Ovary (tissue), 10 donors: ENCODE data around the gene CCDC83. TPM values are rescaled to one million over a fixed set of nuclear protein-coding genes. Genes with fewer than 3 reads are reported as not detected.

Experiments used
- DNase-seq, 5 donors: peaks; one replicate each; pipeline ENCODE4 v3.0.0-alpha.2; 2019 to 2020
- H3K27ac ChIP-seq, 2 donors: fragments of 200-600 bp; one replicate each; pipeline versions ENCODE4 v1.5.1 to v1.8.0; 2019 to 2022
- H3K27me3 ChIP-seq: fragments of 200-600 bp; one replicate; pipeline ENCODE4 v1.8.0; 2022
- H3K36me3 ChIP-seq: fragments of 200-600 bp; sonication (generic); one replicate; pipeline ENCODE4 v1.5.1; 2019
- H3K4me1 ChIP-seq: one replicate; pipeline ENCODE4 v1.8.1; 2013; ENCODE audit warnings: mild to moderate bottlenecking, moderate library complexity; ENCODE audit not compliant: insufficient read depth
- H3K4me3 ChIP-seq: fragments of 200-600 bp; sonication (generic); one replicate; pipeline ENCODE4 v1.5.1; 2017
- H3K9me3 ChIP-seq, 2 donors: fragments of 200-600 bp in 1 of 2; sonication (generic) in 1 of 2; one replicate each; pipeline versions ENCODE4 v1.5.1 to v1.8.1; 2013 to 2019; ENCODE audit warnings: mild to moderate bottlenecking in 1 of 2, moderate library complexity in 1 of 2
- EP300 ChIP-seq: sonication (generic); formaldehyde crosslinking; IDR thresholded peaks from one replicate; pipeline ENCODE4 v1.6.1; 2017; ENCODE audit warnings: antibody characterized with exemption
- POLR2A ChIP-seq: fragments of 450-650 bp; IDR thresholded peaks from one replicate; pipeline ENCODE4 v1.6.1; 2017; ENCODE audit warnings: antibody characterized with exemption, mild to moderate bottlenecking, moderate library complexity
- WGBS, 3 donors: extraction: QIAGEN DNeasy Blood & Tissue Kit in 1 of 3; methylation state at CpG; one replicate each; pipeline versions ENCODE4 v1.1.5 to v1.1.7; 2013 to 2017; 5-methylcytosine and 5-hydroxymethylcytosine counted together
- intact Hi-C, 4 donors: fragments of 100-400 bp; cut with DNase I; formaldehyde crosslinking; loops; one replicate each; pipeline versions ENCODE4 v1.11.0 to v1.15.1; 2022 to 2023
- long read RNA-seq, 3 donors: library from polyadenylated mRNA in 2 of 3; unstranded in 2 of 3; transcript quantifications; one replicate each; pipeline ENCODE4 v2.0.0 and lab custom pipeline, GENCODE V29; 2021 to 2026
- polyA plus RNA-seq, 2 donors: library from polyadenylated mRNA; stranded (reverse); fragments of 200-250 nt in 1 of 2; fragments of 350-450 nt in 1 of 2; fragmentation: Illumina TruSeq in 1 of 2; extraction: RNeasy Lipid Tissue Mini Kit (QIAGEN cat#74804) in 1 of 2; gene quantifications; one replicate each; pipeline ENCODE4 v1.2.3, GENCODE V29; 2013 to 2014
- total RNA-seq, 7 donors: library from RNA; depleted of rRNA in 2 of 7; stranded (reverse); fragments of >200 nt in 2 of 7; fragmentation: NEBNext Ultra II Directional in 3 of 7; extraction: Animal tissue kit (Norgen Biotek cat#: 25700) in 3 of 7; gene quantifications; one replicate each; pipeline versions ENCODE4 v1.1.0 to v1.2.4, GENCODE V29; 2016 to 2023
- TF ChIP-seq, protein P1 (sequence below), 3 donors: fragments of 450-650 bp in 2 of 3; fragments of 200-600 bp in 1 of 3; IDR thresholded peaks; one replicate each; pipeline versions ENCODE4 v1.5.1 to v1.8.0; 2016 to 2022; ENCODE audit warnings: antibody characterized with exemption in 3 of 3, mild to moderate bottlenecking in 1 of 3
- donor health status: DM: no; HTN: no; CAD: no; lungs with moderate emphysema.
- donor health status: DM: no; HTN: no; CAD: no.
- donor health status: Bipolar disorder and iron deficiency.
- donor health status: DM: yes; HTN: yes; CAD: no.
- donor health status: DM: no; HTN: no; CAD: no.
- donor health status: DM: yes; HTN: yes; CAD: no.

The CCDC83 gene
- not detected for total RNA-seq
- not detected for polyA plus RNA-seq
- long read RNA-seq, donor 1: 0 reads
- long read RNA-seq, donor 2: 0 reads
- long read RNA-seq, donor 3: 0 reads

DNA sequence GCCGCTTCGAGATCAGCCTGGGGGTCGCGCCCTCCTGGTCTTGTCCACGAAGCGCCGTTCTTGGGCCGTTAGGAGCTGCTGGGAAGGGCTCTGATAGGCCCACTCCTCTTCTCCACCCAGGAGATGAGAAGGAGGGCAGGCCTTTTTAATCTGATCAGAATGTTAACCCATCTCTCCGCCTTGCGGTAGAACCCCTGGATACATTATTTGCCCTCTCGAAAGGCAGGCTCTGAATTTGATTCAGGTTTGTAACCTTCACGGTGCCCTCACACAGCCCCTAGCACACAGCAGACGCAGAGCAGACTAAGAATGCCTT lies at the start of gene CCDC83:
Gene CCDC83 (plus strand): TSS at position 43 of the 316 bp plus-strand sequence. CDS start 9,741 bp downstream, outside the sequence.
- intact Hi-C loops: loop anchor here in 3 of 4 donors (10.0 kb wide), 3 partner anchors 340 to 360 kb away; no protein-coding TSS in a partner anchor
- Histone ChIP-seq H3K36me3 (no peaks in the 10 kb centered on the region), H3K9me3 (no peaks in the 10 kb centered on the region), H3K4me1 (no peaks in the 10 kb centered on the region), H3K4me3 (peak within 1 kb of the TSS; percentile 61), H3K27me3 (no peaks in the 10 kb centered on the region), H3K27ac (peak within 1 kb of the TSS; percentile 31 to 76)
- no peak for DNase-seq
- 31 to 32% (median 31%) methylated on average over 13 of the region's 13 CpGs for WGBS, 3 donors
- no peak for TF ChIP-seq EP300
- TF ChIP-seq, protein P1, sequence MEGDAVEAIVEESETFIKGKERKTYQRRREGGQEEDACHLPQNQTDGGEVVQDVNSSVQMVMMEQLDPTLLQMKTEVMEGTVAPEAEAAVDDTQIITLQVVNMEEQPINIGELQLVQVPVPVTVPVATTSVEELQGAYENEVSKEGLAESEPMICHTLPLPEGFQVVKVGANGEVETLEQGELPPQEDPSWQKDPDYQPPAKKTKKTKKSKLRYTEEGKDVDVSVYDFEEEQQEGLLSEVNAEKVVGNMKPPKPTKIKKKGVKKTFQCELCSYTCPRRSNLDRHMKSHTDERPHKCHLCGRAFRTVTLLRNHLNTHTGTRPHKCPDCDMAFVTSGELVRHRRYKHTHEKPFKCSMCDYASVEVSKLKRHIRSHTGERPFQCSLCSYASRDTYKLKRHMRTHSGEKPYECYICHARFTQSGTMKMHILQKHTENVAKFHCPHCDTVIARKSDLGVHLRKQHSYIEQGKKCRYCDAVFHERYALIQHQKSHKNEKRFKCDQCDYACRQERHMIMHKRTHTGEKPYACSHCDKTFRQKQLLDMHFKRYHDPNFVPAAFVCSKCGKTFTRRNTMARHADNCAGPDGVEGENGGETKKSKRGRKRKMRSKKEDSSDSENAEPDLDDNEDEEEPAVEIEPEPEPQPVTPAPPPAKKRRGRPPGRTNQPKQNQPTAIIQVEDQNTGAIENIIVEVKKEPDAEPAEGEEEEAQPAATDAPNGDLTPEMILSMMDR (IDR thresholded peaks at IDR 0.05): no peak
- TF ChIP-seq POLR2A: no peak

DNA sequence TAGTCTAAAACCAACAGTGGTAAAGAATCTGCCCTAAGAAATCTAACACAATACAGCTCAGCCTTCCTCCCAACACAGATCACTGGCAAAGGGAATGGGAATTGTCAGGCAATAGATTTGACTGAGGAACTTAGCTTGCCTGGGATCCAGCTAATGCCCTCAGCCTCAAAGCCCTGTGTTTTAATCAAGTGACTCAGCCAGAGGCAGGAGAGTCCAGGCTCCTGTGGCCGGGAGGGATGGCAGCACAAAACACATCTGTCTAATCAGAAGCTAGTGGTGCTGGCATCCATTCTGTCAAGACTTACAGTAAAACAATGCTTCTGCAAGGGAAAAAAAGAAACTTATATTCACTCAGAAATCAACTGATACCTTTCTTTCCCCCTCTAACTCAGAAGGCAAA lies 49.8 kb upstream of the CCDC83 start:
- TF ChIP-seq, protein P1 (IDR thresholded peaks at IDR 0.05): no peak
- Histone ChIP-seq H3K36me3 (no peaks in the 10 kb centered on the region), H3K27me3 (no peaks in the 10 kb centered on the region), H3K4me3 (no peak overlapping the region), H3K4me1 (peaks cover 1% of the 10 kb centered on the region), H3K9me3 (no peaks in the 10 kb centered on the region), H3K27ac (no peak overlapping the region)
- no peak for DNase-seq
- intact Hi-C loops: no loop called here
- 60 to 84% (median 61%) methylated on average over 1 of the region's 1 CpG for WGBS, 3 donors

DNA sequence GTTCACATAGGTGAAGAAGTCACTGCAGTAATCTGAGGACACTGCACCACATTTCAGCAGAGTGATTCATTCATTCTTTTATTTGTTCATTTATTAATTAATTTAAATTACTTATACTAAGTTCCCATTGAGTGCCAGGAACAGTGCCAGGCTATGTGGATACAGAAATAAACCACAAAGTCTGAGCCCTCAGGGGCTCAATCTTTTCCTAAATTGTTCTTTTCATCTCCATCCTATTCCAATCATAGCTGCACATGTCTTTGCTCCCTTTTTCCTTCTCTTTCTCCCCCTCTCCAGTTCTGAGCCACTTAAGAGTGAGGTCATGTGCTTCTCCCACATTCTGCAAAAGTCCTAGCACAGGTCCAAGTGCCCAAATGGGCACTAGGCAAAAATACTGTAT lies 49.2 kb upstream of the CCDC83 start:
- no peak overlapping the region for H3K4me3 ChIP-seq
- H3K4me1 ChIP-seq: peaks cover 1% of the 10 kb centered on the region
- TF ChIP-seq EP300 (no peak), POLR2A (no peak)
- TF ChIP-seq, protein P1 (IDR thresholded peaks at IDR 0.05): no peak
- intact Hi-C loops: no loop called here
- no peaks in the 10 kb centered on the region for H3K36me3 ChIP-seq
- no peaks in the 10 kb centered on the region for H3K27me3 ChIP-seq
- no peaks in the 10 kb centered on the region for H3K9me3 ChIP-seq
- no peak for DNase-seq
- no peak overlapping the region for H3K27ac ChIP-seq

DNA sequence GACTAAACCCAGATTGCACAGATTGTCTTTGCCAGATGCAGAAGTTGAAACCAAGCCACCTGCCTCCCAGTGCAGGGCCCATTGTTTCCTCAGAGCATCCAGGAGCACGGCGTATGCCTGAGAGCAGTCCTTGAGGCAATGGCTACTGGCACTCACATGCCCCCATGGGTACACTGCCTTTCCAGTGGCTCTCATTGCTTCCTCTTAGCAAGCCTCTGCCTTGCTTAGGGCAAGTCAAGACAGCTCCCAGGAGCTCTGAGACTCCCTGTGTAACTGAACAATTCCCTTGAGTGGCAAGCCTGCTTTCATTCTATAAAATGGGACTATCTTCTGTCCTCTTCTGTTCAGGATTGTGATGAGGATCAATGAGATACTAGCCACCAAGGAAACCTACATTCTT lies 48.3 kb upstream of the CCDC83 start:
- Histone ChIP-seq H3K27ac (no peak overlapping the region), H3K9me3 (no peaks in the 10 kb centered on the region), H3K4me3 (no peak overlapping the region), H3K27me3 (no peaks in the 10 kb centered on the region), H3K36me3 (no peaks in the 10 kb centered on the region), H3K4me1 (peaks cover 3% of the 10 kb centered on the region)
- intact Hi-C loops: no loop called here
- no peak for DNase-seq
- 84 to 91% (median 86%) methylated on average over 2 of the region's 2 CpGs for WGBS, 3 donors
- TF ChIP-seq, protein P1 (IDR thresholded peaks at IDR 0.05): no peak
- no peak for TF ChIP-seq EP300
- no peak for TF ChIP-seq POLR2A

DNA sequence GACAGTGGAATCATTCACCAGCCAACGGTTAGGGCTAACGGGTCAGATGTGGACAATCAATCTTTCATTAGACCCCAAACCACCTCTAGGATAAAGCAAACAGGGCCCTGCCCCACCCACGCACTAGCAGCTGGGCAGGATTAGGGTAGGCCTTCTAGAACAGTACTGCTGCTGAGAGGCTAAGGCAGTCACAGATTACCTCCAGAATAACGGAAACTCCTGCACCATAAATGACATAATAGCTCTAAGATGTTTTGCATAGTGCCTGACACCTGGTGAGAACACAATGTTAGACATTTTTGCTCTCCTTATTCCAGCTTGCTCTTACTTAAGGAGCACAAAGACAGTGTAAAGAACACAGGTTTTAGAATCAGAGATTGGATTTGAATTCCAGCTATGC lies 46.0 kb upstream of the CCDC83 start:
- Histone ChIP-seq H3K27me3 (no peaks in the 10 kb centered on the region), H3K36me3 (no peaks in the 10 kb centered on the region), H3K4me3 (no peak overlapping the region), H3K4me1 (peaks cover 3% of the 10 kb centered on the region), H3K9me3 (no peaks in the 10 kb centered on the region), H3K27ac (no peak overlapping the region)
- TF ChIP-seq EP300 (no peak), POLR2A (no peak)
- TF ChIP-seq, protein P1 (IDR thresholded peaks at IDR 0.05): no peak
- no peak for DNase-seq
- WGBS, 3 donors: 81 to 83% (median 83%) methylated on average over 4 of the region's 4 CpGs
- intact Hi-C loops: no loop called here
